Endothelial cell of umbilical vein (primary cell): ENCODE measurements around the gene APOBEC3C. TPM values are rescaled to one million over a fixed set of nuclear protein-coding genes. Genes with fewer than 3 reads are reported as not detected.

ENCODE experiments used
- BruUV-seq: library from RNA; stranded (reverse); fragments of 400-500 nt; replicated peaks from 2 replicates; lab custom pipeline; 2021; lab: Mats Ljungman, UMichigan
- CTCF ChIA-PET: fragments of 300-600, 350-600 bp; sonication (Branson Sonifier 250); formaldehyde crosslinking; loops from one replicate; lab custom pipeline; 2021; ENCODE audit warnings: antibody characterized with exemption, inconsistent platforms; lab: Charles Lee
- POLR2A ChIA-PET: fragments of 300-600, 350-600 bp; sonication (Branson Sonifier 250); formaldehyde crosslinking; loops from one replicate; lab custom pipeline; 2021; ENCODE audit warnings: antibody characterized with exemption, inconsistent platforms; lab: Charles Lee
- DNase-seq: peaks from one replicate; pipeline ENCODE4 v3.0.0-alpha.2; 2011; ENCODE audit warnings: low read depth, low spot score
- FAIRE-seq: peaks from 2 replicates; lab custom pipeline; 2011; peaks lifted over from hg19 to GRCh38; lab: Jason Lieb, UNC
- H2AFZ ChIP-seq: 2 replicates; pipeline ENCODE4 v1.6.0; 2012; ENCODE audit warnings: low read depth, low read length, control low read depth, inconsistent platforms
- H3K27ac ChIP-seq: 2 replicates; pipeline ENCODE4 v1.5.1; 2011; ENCODE audit warnings: low read depth, mild to moderate bottlenecking, control low read depth, low read length, moderate library complexity; ENCODE audit not compliant: insufficient read depth
- H3K27me3 ChIP-seq, 2 experiments: 2 replicates each; pipeline versions ENCODE4 v1.6.0 to v1.6.1; 2011; ENCODE audit warnings: low read length in 2 of 2, mixed read lengths in 1 of 2; ENCODE audit not compliant: control insufficient read depth in 2 of 2, insufficient read depth in 2 of 2
- H3K36me3 ChIP-seq, 2 experiments: 2 replicates in 1 of 2; 3 replicates in 1 of 2; pipeline ENCODE4 v1.5.1; 2011; ENCODE audit warnings: low read length in 2 of 2, mild to moderate bottlenecking in 1 of 2, moderate library complexity in 1 of 2; ENCODE audit not compliant: control insufficient read depth in 2 of 2, insufficient read depth in 2 of 2; ENCODE audit errors: extremely low read depth in 1 of 2
- H3K4me1 ChIP-seq: 3 replicates; pipeline ENCODE4 v1.5.1; 2011; ENCODE audit warnings: mild to moderate bottlenecking, low read length; ENCODE audit not compliant: control insufficient read depth, insufficient read depth; ENCODE audit errors: extremely low read depth
- H3K4me2 ChIP-seq: 2 replicates; pipeline ENCODE4 v1.6.1; 2011; ENCODE audit warnings: low read length, control low read depth, mixed read lengths; ENCODE audit not compliant: insufficient read depth
- H3K4me3 ChIP-seq, 3 experiments: fragments of 200-600 bp in 1 of 3; sonication (generic), shearing (Covaris generic) in 1 of 3; replicated peaks in 1 of 3; 2 replicates each; pipeline ENCODE4 v1.5.1; 2011 to 2016; ENCODE audit warnings: control low read depth in 3 of 3, low read length in 3 of 3, mild to moderate bottlenecking in 2 of 3, inconsistent platforms in 1 of 3, low read depth in 1 of 3, moderate library complexity in 1 of 3; ENCODE audit not compliant: insufficient read depth in 1 of 3
- H3K79me2 ChIP-seq: 2 replicates; pipeline ENCODE4 v1.6.0; 2012; ENCODE audit warnings: low read length, inconsistent platforms; ENCODE audit not compliant: control insufficient read depth, insufficient read depth
- H3K9ac ChIP-seq: replicated peaks from 2 replicates; pipeline ENCODE3; 2011; ENCODE audit warnings: low read length, control low read depth; ENCODE audit not compliant: insufficient read depth; ENCODE audit errors: extremely low read depth
- H3K9me1 ChIP-seq: replicated peaks from 3 replicates; pipeline ENCODE4 v1.6.0; 2011; ENCODE audit warnings: mild to moderate bottlenecking, low read length; ENCODE audit not compliant: control insufficient read depth, insufficient read depth; ENCODE audit errors: extremely low read depth
- H3K9me3 ChIP-seq: replicated peaks from 2 replicates; pipeline ENCODE4 v1.5.1; 2012; ENCODE audit warnings: low read length, inconsistent platforms; ENCODE audit not compliant: control insufficient read depth, insufficient read depth
- H4K20me1 ChIP-seq: replicated peaks from 2 replicates; pipeline ENCODE3; 2011; ENCODE audit warnings: mild to moderate bottlenecking, low read length; ENCODE audit not compliant: control insufficient read depth, insufficient read depth; ENCODE audit errors: extremely low read depth
- EZH2 ChIP-seq: IDR thresholded peaks from 2 replicates; pipeline ENCODE4 v1.6.1; 2012; ENCODE audit warnings: borderline replicate concordance, low read depth, mild to moderate bottlenecking, moderate library complexity, low read length, inconsistent platforms; ENCODE audit not compliant: severe bottlenecking
- FOS ChIP-seq: IDR thresholded peaks from 2 replicates; pipeline ENCODE4 v1.6.1; 2011; ENCODE audit warnings: mild to moderate bottlenecking, low read length, moderate library complexity, borderline replicate concordance; ENCODE audit not compliant: insufficient read depth
- GATA2 ChIP-seq: IDR thresholded peaks from 2 replicates; pipeline ENCODE4 v1.7.0; 2011; ENCODE audit warnings: low read depth, mild to moderate bottlenecking, moderate library complexity, mixed read lengths, low read length; ENCODE audit not compliant: insufficient read length, insufficient read depth
- JUN ChIP-seq: IDR thresholded peaks from 2 replicates; pipeline ENCODE4 v1.6.1; 2011; ENCODE audit warnings: borderline replicate concordance, low read depth; ENCODE audit not compliant: insufficient read length, insufficient read depth
- MYC ChIP-seq: IDR thresholded peaks from one replicate; pipeline ENCODE4 v1.6.1; 2011; ENCODE audit warnings: mild to moderate bottlenecking, low read depth, low read length
- POLR2A ChIP-seq: IDR thresholded peaks from 2 replicates; pipeline ENCODE4 v1.6.1; 2012; ENCODE audit warnings: low read depth, mild to moderate bottlenecking, control low read depth, low read length
- POLR2AphosphoS5 ChIP-seq: IDR thresholded peaks from 2 replicates; pipeline ENCODE4 v1.6.1; 2012; ENCODE audit warnings: low read depth, mild to moderate bottlenecking, control low read depth, low read length, moderate library complexity; ENCODE audit not compliant: insufficient read depth
- dilution Hi-C: fragments of 300-500 bp; cut with MboI; formaldehyde crosslinking; loops from one replicate; pipeline ENCODE4 v1.15.0; 2019; ENCODE audit warnings: low sequenced_read_pairs; ENCODE audit not compliant: extremely low pct_ligation_motif_present
- intact Hi-C: fragments of 100-400 bp; cut with micrococcal nuclease; formaldehyde crosslinking; loops from one replicate; pipeline ENCODE4 v1.10.0; 2022
- polyA plus RNA-seq, 4 experiments: library from polyadenylated mRNA; depleted of rRNA in 3 of 4; stranded (reverse) in 3 of 4; unstranded in 1 of 4; fragments of >200 nt; gene quantifications; 2 replicates each; pipeline versions ENCODE4 v1.2.1 to v1.2.3, GENCODE V29; 2011 to 2012; ENCODE audit warnings: missing spikeins in 1 of 4
- total RNA-seq: library from RNA; stranded (reverse); gene quantifications from 2 replicates; pipeline ENCODE4 v1.2.3, GENCODE V29; 2021
- TF ChIP-seq, protein P1 (sequence below): IDR thresholded peaks from 2 replicates; pipeline ENCODE4 v1.6.1; 2011; ENCODE audit not compliant: insufficient read depth, insufficient read length
- TF ChIP-seq, protein P2 (sequence below), 2 donors: IDR thresholded peaks; 1 replicate in 1 of 2; 2 replicates in 1 of 2; pipeline ENCODE4 v1.5.1; 2011; ENCODE audit warnings: low read length in 2 of 2, mild to moderate bottlenecking in 2 of 2, moderate library complexity in 2 of 2, control low read depth in 1 of 2, inconsistent platforms in 1 of 2, low read depth in 1 of 2; ENCODE audit not compliant: insufficient read depth in 1 of 2; ENCODE audit errors: extremely low read depth in 1 of 2

APOBEC3C gene
- total and polyA plus RNA-seq, 2 donors (not counting 3 experiments of a cell fraction or from before 2014, with no cell fraction given), result 7.6 to 10.6 TPM

DNA sequence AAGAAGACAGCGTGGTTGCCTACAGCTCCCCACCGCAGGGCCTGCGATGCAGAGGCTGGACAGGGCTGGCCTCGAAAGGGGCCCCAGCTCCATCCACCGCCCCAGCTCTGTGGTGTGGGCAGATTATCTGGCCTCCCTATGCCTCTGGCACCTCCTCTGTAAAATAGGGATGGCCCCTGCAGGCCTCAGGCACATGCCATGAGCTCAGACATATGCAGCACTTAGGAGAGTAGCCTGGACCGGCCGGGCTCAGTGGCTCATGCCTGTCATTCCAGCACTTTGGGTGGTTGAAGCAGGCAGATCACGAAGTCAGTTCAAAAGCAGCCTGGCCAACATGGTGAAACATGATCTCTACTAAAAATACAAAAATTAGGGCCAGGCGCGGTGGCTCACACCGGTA, 14.2 kb downstream of the APOBEC3C start:
- Histone ChIP-seq H3K9me1 (no peaks in the 10 kb centered on the region), H3K4me1 (no peaks in the 10 kb centered on the region), H3K9me3 (no peaks in the 10 kb centered on the region), H3K4me2 (no peak overlapping the region), H3K27ac (no peak overlapping the region), H3K36me3 (peaks cover 0 to 3% of the 10 kb centered on the region in 2 experiments), H3K27me3 (no peaks in the 10 kb centered on the region), H2AFZ (no peak overlapping the region), H4K20me1 (no peaks in the 10 kb centered on the region), H3K9ac (no peak overlapping the region), H3K79me2 (no peaks in the 10 kb centered on the region), H3K4me3 (no peak overlapping the region)
- ChIA-PET POLR2A (no interaction called here), CTCF (interaction anchor here (1.2 kb wide), 1 partner anchor 93 kb away, joined by 4 read pairs; no protein-coding TSS in a partner anchor)
- dilution Hi-C loops (no loop called here), intact Hi-C loops (no loop called here)
- FAIRE-seq (no peak), DNase-seq (no peak)
- BruUV-seq, result no TSS peak
- no peak for TF ChIP-seq POLR2A
- TF ChIP-seq, protein P1, sequence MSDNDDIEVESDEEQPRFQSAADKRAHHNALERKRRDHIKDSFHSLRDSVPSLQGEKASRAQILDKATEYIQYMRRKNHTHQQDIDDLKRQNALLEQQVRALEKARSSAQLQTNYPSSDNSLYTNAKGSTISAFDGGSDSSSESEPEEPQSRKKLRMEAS, result no peak
- no peak for TF ChIP-seq POLR2AphosphoS5
- TF ChIP-seq EZH2, result no peak

DNA sequence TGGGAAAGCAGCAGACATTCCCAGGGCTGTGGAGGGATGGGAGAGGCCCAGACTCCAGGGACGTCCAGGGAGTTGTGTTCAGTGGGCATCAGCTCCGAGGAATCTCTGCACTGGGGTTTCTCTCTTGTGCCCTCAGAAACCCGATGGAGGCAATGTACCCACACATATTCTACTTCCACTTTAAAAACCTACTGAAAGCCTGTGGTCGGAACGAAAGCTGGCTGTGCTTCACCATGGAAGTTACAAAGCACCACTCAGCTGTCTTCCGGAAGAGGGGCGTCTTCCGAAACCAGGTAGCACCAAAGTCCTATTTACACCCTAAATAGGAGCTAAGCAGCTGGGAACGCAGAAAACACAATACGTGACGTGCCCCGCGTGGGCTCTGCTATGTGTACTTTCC, 15.2 kb downstream of the APOBEC3C start:
- intact Hi-C loops, result no loop called here
- dilution Hi-C loops, result no loop called here
- ChIA-PET CTCF (no interaction called here), POLR2A (no interaction called here)
- H3K9me1 ChIP-seq, result no peaks in the 10 kb centered on the region
- no peak for FAIRE-seq
- H3K9ac ChIP-seq, result no peak overlapping the region
- no peaks in the 10 kb centered on the region for H3K79me2 ChIP-seq
- H3K4me3 ChIP-seq, result no peak overlapping the region
- H3K27me3 ChIP-seq, result no peaks in the 10 kb centered on the region
- no peak for DNase-seq
- no peaks in the 10 kb centered on the region for H3K9me3 ChIP-seq
- H3K36me3 ChIP-seq, result peaks cover 0 to 3% of the 10 kb centered on the region in 2 experiments
- no TSS peak for BruUV-seq
- TF ChIP-seq POLR2AphosphoS5 (no peak), GATA2 (no peak), FOS (no peak), JUN (no peak), POLR2A (no peak), EZH2 (no peak), MYC (no peak)
- TF ChIP-seq, protein P1, result no peak
- TF ChIP-seq, protein P2, sequence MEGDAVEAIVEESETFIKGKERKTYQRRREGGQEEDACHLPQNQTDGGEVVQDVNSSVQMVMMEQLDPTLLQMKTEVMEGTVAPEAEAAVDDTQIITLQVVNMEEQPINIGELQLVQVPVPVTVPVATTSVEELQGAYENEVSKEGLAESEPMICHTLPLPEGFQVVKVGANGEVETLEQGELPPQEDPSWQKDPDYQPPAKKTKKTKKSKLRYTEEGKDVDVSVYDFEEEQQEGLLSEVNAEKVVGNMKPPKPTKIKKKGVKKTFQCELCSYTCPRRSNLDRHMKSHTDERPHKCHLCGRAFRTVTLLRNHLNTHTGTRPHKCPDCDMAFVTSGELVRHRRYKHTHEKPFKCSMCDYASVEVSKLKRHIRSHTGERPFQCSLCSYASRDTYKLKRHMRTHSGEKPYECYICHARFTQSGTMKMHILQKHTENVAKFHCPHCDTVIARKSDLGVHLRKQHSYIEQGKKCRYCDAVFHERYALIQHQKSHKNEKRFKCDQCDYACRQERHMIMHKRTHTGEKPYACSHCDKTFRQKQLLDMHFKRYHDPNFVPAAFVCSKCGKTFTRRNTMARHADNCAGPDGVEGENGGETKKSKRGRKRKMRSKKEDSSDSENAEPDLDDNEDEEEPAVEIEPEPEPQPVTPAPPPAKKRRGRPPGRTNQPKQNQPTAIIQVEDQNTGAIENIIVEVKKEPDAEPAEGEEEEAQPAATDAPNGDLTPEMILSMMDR (IDR thresholded peaks at IDR 0.05; ENCODE audit: extremely low read depth in 1 of 2, insufficient read depth in 1 of 2, low read depth in 1 of 2, low read length in 2 of 2), result no peak
- no peak overlapping the region for H2AFZ ChIP-seq
- H3K4me2 ChIP-seq, result no peak overlapping the region
- H4K20me1 ChIP-seq, result no peaks in the 10 kb centered on the region
- no peaks in the 10 kb centered on the region for H3K4me1 ChIP-seq
- no peak overlapping the region for H3K27ac ChIP-seq
